ENCODE measurements around the gene FILIP1. TPM values are rescaled to one million over a fixed set of nuclear protein-coding genes. Genes with fewer than 3 reads are reported as not detected.

FILIP1 gene
- polyA plus RNA-seq, 1 experiment = 0.44 TPM

- POLR2A ChIA-PET = no interaction called here
- Histone ChIP-seq H3K27me3 (ENCODE audit: control insufficient read depth, insufficient read depth, low read length) (no peaks in the 10 kb centered on the region), H3K36me3 (ENCODE audit: control insufficient read depth, insufficient read depth, low read length) (no peaks in the 10 kb centered on the region), H3K4me3 (ENCODE audit: low read depth, low read length) (no peak overlapping the region)
- CTCF ChIA-PET = no interaction called here
- TF ChIP-seq CTCF (IDR thresholded peaks at IDR 0.05; ENCODE audit: insufficient read depth, low read depth, low read length) = no peak
- no peak for DNase-seq (ENCODE audit: low read depth)
Measured at GRCh38 chr6:75490706-75491105, 2.9 kb downstream of the FILIP1 start.

GRCh38 chr6:75489025-75489424 is 4.6 kb downstream of the FILIP1 start:
- ChIA-PET CTCF (interaction anchor here (1.0 kb wide), 1 partner anchor 219 kb away, joined by 3 read pairs; no protein-coding TSS in a partner anchor), POLR2A (no interaction called here)
- no peak for DNase-seq (ENCODE audit: low read depth)
- no peaks in the 10 kb centered on the region for H3K27me3 ChIP-seq (ENCODE audit: control insufficient read depth, insufficient read depth, low read length)
- H3K36me3 ChIP-seq (ENCODE audit: control insufficient read depth, insufficient read depth, low read length) = no peaks in the 10 kb centered on the region
- H3K4me3 ChIP-seq (ENCODE audit: low read depth, low read length) = no peak overlapping the region
- no peak for TF ChIP-seq CTCF (IDR thresholded peaks at IDR 0.05; ENCODE audit: insufficient read depth, low read depth, low read length)

- no peaks in the 10 kb centered on the region for H3K36me3 ChIP-seq (ENCODE audit: control insufficient read depth, insufficient read depth, low read length)
- no peak for DNase-seq (ENCODE audit: low read depth)
- TF ChIP-seq CTCF (IDR thresholded peaks at IDR 0.05; ENCODE audit: insufficient read depth, low read depth, low read length) = no peak
- H3K27me3 ChIP-seq (ENCODE audit: control insufficient read depth, insufficient read depth, low read length) = no peaks in the 10 kb centered on the region
- CTCF ChIA-PET = no interaction called here
- POLR2A ChIA-PET = no interaction called here
- H3K4me3 ChIP-seq (ENCODE audit: low read depth, low read length) = no peak overlapping the region
Measured at GRCh38 chr6:75488033-75488432, 5.6 kb downstream of the FILIP1 start.

GRCh38 chr6:75486850-75487518 is 6.6 kb downstream of the FILIP1 start:
- DNase-seq (ENCODE audit: low read depth) = no peak
- H3K36me3 ChIP-seq (ENCODE audit: control insufficient read depth, insufficient read depth, low read length) = no peaks in the 10 kb centered on the region
- CTCF ChIA-PET = no interaction called here
- no peaks in the 10 kb centered on the region for H3K27me3 ChIP-seq (ENCODE audit: control insufficient read depth, insufficient read depth, low read length)
- POLR2A ChIA-PET = no interaction called here
- H3K4me3 ChIP-seq (ENCODE audit: low read depth, low read length) = no peak overlapping the region
- TF ChIP-seq CTCF (IDR thresholded peaks at IDR 0.05; ENCODE audit: insufficient read depth, low read depth, low read length) = no peak

- Histone ChIP-seq H3K4me3 (ENCODE audit: low read depth, low read length) (no peak overlapping the region), H3K27me3 (ENCODE audit: control insufficient read depth, insufficient read depth, low read length) (no peaks in the 10 kb centered on the region), H3K36me3 (ENCODE audit: control insufficient read depth, insufficient read depth, low read length) (no peaks in the 10 kb centered on the region)
- POLR2A ChIA-PET = no interaction called here
- CTCF ChIA-PET = interaction anchor here (1.9 kb wide), 1 partner anchor 9 kb away, joined by 5 read pairs; the partner anchor contains the start of gene FILIP1
- no peak for DNase-seq (ENCODE audit: low read depth)
- no peak for TF ChIP-seq CTCF (IDR thresholded peaks at IDR 0.05; ENCODE audit: insufficient read depth, low read depth, low read length)
Measured at GRCh38 chr6:75484535-75484934, 9.1 kb downstream of the FILIP1 start.
